GM13977 (cell line): ENCODE measurements around the gene OPCML.

Experiments
- DNase-seq: peaks from one replicate; pipeline ENCODE4 v3.0.0; 2012; ENCODE audit warnings: low spot score
- CTCF ChIP-seq: IDR thresholded peaks from 2 replicates; pipeline ENCODE4 v1.5.1; 2012; ENCODE audit warnings: mild to moderate bottlenecking, control low read depth; ENCODE audit not compliant: insufficient read depth; ENCODE audit errors: extremely low read depth, missing control alignments
- in situ Hi-C: fragments of 300-500 bp; cut with MboI; formaldehyde crosslinking; loops from one replicate; pipeline ENCODE4 v1.12.0; 2022; ENCODE audit warnings: low sequenced_read_pairs, low pct_unique_long_range_greater_than_20kb, mixed read lengths, inconsistent platforms; ENCODE audit not compliant: unreplicated experiment

OPCML gene

GRCh38 chr11:132447761-132448160 is 1084.5 kb downstream of the OPCML start:
- in situ Hi-C loops = no loop called here
- DNase-seq = no peak
- TF ChIP-seq CTCF = no peak

GRCh38 chr11:132445859-132446291 is 1086.4 kb downstream of the OPCML start:
- DNase-seq = no peak
- no peak for TF ChIP-seq CTCF
- in situ Hi-C loops = no loop called here

- in situ Hi-C loops = no loop called here
- no peak for DNase-seq
- no peak for TF ChIP-seq CTCF
Measured at GRCh38 chr11:132444911-132445310, 1087.4 kb downstream of the OPCML start.

GRCh38 chr11:132439711-132440255 is 1092.5 kb downstream of the OPCML start:
- in situ Hi-C loops = no loop called here
- no peak for TF ChIP-seq CTCF
- DNase-seq = no peak

GRCh38 chr11:132438418-132438817 is 1093.9 kb downstream of the OPCML start:
- in situ Hi-C loops = no loop called here
- no peak for TF ChIP-seq CTCF
- DNase-seq = no peak

GRCh38 chr11:132430429-132431062 is 1101.8 kb downstream of the OPCML start:
- no peak for DNase-seq
- in situ Hi-C loops = no loop called here
- TF ChIP-seq CTCF = no peak
